ENCODE measurements around the gene PTPRN2.

The PTPRN2 gene

DNA sequence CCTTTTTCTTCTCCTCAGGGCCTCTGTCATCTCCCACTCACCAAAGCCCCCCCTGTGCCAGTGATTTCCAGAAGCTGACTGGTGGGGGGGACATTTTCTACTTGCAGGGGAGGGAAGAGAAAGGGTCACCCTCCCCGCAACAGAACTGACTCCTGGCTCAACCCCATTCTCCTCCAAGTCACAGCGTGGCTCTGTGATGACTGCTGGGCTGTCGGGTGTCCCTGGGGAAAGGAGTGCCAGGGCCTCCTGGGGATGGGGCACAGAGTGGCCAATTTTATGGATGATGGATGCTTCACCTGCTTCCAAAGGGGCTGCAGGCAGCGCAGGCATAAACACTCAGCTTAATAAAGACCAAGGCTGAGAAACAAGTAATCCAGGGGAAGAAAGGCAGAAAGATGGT, 523.0 kb downstream of the PTPRN2 start:
- H3K27ac ChIP-seq (ENCODE audit: low read depth in 2 of 2, low read length in 2 of 2): no peak overlapping the region
- H3K27me3 ChIP-seq (ENCODE audit: control insufficient read depth in 2 of 2, insufficient read depth in 2 of 2, low read length in 2 of 2): no peaks in the 10 kb centered on the region
- no peaks in the 10 kb centered on the region for H3K9me3 ChIP-seq (ENCODE audit: control insufficient read depth in 2 of 2, low read length in 2 of 2)

DNA sequence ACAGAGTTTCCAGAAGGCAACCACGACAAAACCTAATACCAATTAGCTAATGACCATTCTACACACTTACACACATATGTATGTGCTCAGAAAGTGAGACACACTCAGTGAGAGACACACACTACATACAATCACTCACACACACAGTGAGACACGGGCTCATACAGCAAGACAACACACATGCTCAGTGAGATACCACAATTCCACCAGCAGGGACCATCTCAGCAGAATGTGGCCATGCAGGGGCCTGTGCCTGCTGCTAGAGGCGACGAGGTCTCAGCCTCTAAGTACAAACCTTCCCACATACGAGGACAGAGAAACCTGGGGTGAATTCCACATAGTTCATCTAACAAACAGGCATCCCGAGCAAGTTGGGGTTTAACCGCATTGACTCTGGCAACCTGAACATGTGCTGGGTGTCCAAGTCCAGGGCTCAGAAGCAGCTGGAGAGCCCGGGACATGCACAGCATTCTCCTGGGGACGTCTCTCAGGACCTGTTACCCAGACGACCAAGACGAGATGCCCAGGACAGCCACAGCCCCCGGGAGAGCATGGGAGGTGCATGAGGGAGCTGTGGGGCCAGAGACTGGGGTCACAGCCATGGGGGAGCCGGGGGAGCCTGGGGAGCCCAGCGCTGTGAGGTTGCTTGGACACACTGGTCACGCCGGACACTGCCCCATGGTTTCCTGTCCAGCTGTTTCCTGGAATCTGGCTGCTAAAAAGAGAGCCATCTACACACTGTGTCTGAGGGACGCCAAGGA, 523.6 kb downstream of the PTPRN2 start:
- no peaks in the 10 kb centered on the region for H3K27me3 ChIP-seq (ENCODE audit: control insufficient read depth in 2 of 2, insufficient read depth in 2 of 2, low read length in 2 of 2)
- no peak overlapping the region for H3K9ac ChIP-seq (ENCODE audit: low read depth in 1 of 2, low read length in 2 of 2)
- H3K4me1 ChIP-seq (ENCODE audit: control insufficient read depth in 2 of 2, insufficient read depth in 2 of 2, low read length in 2 of 2): no peaks in the 10 kb centered on the region
- no peaks in the 10 kb centered on the region for H3K9me3 ChIP-seq (ENCODE audit: control insufficient read depth in 2 of 2, low read length in 2 of 2)
- H3K27ac ChIP-seq (ENCODE audit: low read depth in 2 of 2, low read length in 2 of 2): no peak overlapping the region
- H3K4me3 ChIP-seq (ENCODE audit: low read length in 2 of 2): no peak overlapping the region
- H3K36me3 ChIP-seq (ENCODE audit: control insufficient read depth in 2 of 2, insufficient read depth in 2 of 2, low read length in 2 of 2): no peaks in the 10 kb centered on the region

More for the DNA sequence above, 523.0 kb downstream of the PTPRN2 start:
- Histone ChIP-seq H3K9ac (ENCODE audit: low read depth in 1 of 2, low read length in 2 of 2) (no peak overlapping the region), H3K4me3 (ENCODE audit: low read length in 2 of 2) (no peak overlapping the region), H3K4me1 (ENCODE audit: control insufficient read depth in 2 of 2, insufficient read depth in 2 of 2, low read length in 2 of 2) (no peaks in the 10 kb centered on the region), H3K36me3 (ENCODE audit: control insufficient read depth in 2 of 2, insufficient read depth in 2 of 2, low read length in 2 of 2) (no peaks in the 10 kb centered on the region)

DNA sequence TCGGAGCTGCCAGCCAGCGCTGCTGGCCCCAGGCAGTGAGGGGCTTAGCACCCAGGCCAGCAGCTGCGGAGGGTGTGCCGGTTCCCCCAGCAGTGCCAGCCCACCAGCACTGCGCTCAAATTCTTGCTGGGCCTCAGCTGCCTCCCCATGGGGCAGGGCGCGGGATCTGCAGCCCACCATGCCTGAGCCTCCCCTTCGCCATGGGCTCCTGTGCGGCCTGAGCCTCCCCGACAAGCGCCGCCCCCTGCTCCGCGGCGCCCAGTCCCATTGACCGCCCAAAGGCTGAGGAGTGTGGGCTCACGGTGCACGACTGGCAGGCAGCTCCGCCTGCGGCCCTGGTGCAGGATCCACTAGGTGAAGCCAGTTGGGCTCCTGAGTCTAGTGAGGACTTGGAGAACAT, 525.0 kb downstream of the PTPRN2 start:
- H3K4me1 ChIP-seq (ENCODE audit: control insufficient read depth in 2 of 2, insufficient read depth in 2 of 2, low read length in 2 of 2): no peaks in the 10 kb centered on the region
- H3K27me3 ChIP-seq (ENCODE audit: control insufficient read depth in 2 of 2, insufficient read depth in 2 of 2, low read length in 2 of 2): no peaks in the 10 kb centered on the region
- H3K9ac ChIP-seq (ENCODE audit: low read depth in 1 of 2, low read length in 2 of 2): no peak overlapping the region
- no peak overlapping the region for H3K4me3 ChIP-seq (ENCODE audit: low read length in 2 of 2)
- H3K27ac ChIP-seq (ENCODE audit: low read depth in 2 of 2, low read length in 2 of 2): no peak overlapping the region
- no peaks in the 10 kb centered on the region for H3K9me3 ChIP-seq (ENCODE audit: control insufficient read depth in 2 of 2, low read length in 2 of 2)
- no peaks in the 10 kb centered on the region for H3K36me3 ChIP-seq (ENCODE audit: control insufficient read depth in 2 of 2, insufficient read depth in 2 of 2, low read length in 2 of 2)

DNA sequence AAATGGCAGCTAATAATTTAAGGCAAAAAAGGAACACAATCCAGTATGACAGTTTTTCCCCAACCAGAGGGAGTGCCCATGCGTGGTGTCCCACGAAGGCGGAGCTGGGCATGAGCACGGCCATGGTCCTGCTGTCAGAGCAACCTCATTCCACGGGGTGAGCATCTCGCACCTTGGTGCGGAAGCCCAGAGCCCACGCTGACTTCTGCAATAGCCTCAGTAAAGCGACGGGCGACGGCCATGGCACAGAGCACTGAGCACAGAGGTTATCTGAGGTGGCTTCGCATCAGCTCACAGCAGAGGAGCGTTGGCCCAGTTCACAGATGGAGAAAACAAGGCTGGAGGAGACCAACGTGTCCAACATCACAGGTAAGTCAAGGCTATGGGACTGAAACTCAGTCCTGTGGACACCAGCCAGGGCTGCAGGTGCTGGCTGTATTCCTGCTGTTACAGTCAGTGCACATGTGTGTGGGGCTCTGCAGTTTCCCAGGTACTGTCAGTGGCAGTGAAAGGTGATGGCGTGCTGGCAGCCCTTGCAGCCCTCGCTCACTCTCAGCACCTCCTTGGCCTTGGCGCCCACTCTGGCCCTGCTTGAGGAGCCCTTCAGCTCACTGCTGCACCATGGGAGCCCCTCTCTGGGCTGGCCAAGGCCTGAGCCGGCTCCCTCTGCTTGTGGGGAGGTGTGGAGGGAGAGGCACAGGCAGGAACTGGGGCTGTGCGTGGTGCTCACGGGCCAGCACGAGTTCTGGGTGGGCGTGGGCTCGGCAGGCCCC, 525.6 kb downstream of the PTPRN2 start:
- H3K27ac ChIP-seq (ENCODE audit: low read depth in 2 of 2, low read length in 2 of 2): no peak overlapping the region
- no peaks in the 10 kb centered on the region for H3K36me3 ChIP-seq (ENCODE audit: control insufficient read depth in 2 of 2, insufficient read depth in 2 of 2, low read length in 2 of 2)
- no peak overlapping the region for H3K4me3 ChIP-seq (ENCODE audit: low read length in 2 of 2)
- no peak overlapping the region for H3K9ac ChIP-seq (ENCODE audit: low read depth in 1 of 2, low read length in 2 of 2)
- H3K27me3 ChIP-seq (ENCODE audit: control insufficient read depth in 2 of 2, insufficient read depth in 2 of 2, low read length in 2 of 2): no peaks in the 10 kb centered on the region
- H3K4me1 ChIP-seq (ENCODE audit: control insufficient read depth in 2 of 2, insufficient read depth in 2 of 2, low read length in 2 of 2): no peaks in the 10 kb centered on the region
- no peaks in the 10 kb centered on the region for H3K9me3 ChIP-seq (ENCODE audit: control insufficient read depth in 2 of 2, low read length in 2 of 2)

DNA sequence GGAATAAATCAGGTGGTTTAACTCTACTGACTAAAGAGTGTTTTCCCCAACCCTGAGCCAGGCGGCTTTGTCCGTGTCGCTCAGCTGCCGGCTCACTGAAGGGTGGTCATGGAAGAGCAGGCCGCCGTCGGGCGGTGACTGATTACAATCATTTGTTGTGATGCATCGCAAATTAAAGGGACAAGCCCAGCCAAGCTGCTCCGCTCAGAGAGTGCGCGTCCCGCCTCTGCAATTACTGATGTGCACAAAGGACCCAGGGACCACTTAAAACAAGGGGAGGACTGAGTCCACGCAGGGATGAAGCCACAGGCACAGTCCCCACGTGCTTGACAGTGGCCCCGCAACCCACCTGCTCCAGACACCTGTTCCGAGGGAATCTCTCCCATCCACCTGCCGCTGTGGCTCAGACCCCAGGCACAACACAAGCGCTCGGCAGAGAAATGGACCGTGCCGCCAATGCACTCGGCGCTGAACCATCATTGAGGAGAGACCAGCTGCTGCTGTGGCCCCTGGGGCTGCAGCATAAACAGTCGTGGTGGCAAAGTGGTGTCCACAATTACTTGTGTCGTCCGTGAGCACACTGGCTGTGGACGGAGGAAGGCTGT, 526.5 kb downstream of the PTPRN2 start:
- Histone ChIP-seq H3K9me3 (ENCODE audit: control insufficient read depth in 2 of 2, low read length in 2 of 2) (no peaks in the 10 kb centered on the region), H3K4me1 (ENCODE audit: control insufficient read depth in 2 of 2, insufficient read depth in 2 of 2, low read length in 2 of 2) (no peaks in the 10 kb centered on the region), H3K27me3 (ENCODE audit: control insufficient read depth in 2 of 2, insufficient read depth in 2 of 2, low read length in 2 of 2) (no peaks in the 10 kb centered on the region), H3K9ac (ENCODE audit: low read depth in 1 of 2, low read length in 2 of 2) (no peak overlapping the region), H3K27ac (ENCODE audit: low read depth in 2 of 2, low read length in 2 of 2) (no peak overlapping the region), H3K36me3 (ENCODE audit: control insufficient read depth in 2 of 2, insufficient read depth in 2 of 2, low read length in 2 of 2) (no peaks in the 10 kb centered on the region), H3K4me3 (ENCODE audit: low read length in 2 of 2) (no peak overlapping the region)

DNA sequence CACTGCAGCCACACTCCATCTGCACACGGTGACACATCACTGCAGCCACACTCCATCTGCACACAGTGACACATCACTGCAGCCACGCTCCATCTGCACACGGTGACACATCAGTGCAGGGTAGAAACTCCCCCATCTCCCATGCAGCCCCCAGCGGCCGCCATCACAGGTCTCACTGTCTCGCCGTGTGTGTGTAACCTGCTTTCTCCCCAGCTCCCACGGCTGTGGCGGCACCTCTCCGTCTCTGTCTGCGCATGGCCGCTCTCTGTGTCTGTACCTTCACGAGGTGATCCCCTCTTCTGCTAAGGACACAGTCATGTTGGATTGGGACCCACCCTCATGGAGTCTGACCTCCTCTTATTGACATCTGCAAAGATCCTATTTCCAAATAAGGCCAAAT, 527.4 kb downstream of the PTPRN2 start:
- Histone ChIP-seq H3K36me3 (ENCODE audit: control insufficient read depth in 2 of 2, insufficient read depth in 2 of 2, low read length in 2 of 2) (no peaks in the 10 kb centered on the region), H3K27ac (ENCODE audit: low read depth in 2 of 2, low read length in 2 of 2) (no peak overlapping the region), H3K9ac (ENCODE audit: low read depth in 1 of 2, low read length in 2 of 2) (no peak overlapping the region), H3K4me3 (ENCODE audit: low read length in 2 of 2) (no peak overlapping the region), H3K27me3 (ENCODE audit: control insufficient read depth in 2 of 2, insufficient read depth in 2 of 2, low read length in 2 of 2) (no peaks in the 10 kb centered on the region), H3K4me1 (ENCODE audit: control insufficient read depth in 2 of 2, insufficient read depth in 2 of 2, low read length in 2 of 2) (no peaks in the 10 kb centered on the region), H3K9me3 (ENCODE audit: control insufficient read depth in 2 of 2, low read length in 2 of 2) (no peaks in the 10 kb centered on the region)

DNA sequence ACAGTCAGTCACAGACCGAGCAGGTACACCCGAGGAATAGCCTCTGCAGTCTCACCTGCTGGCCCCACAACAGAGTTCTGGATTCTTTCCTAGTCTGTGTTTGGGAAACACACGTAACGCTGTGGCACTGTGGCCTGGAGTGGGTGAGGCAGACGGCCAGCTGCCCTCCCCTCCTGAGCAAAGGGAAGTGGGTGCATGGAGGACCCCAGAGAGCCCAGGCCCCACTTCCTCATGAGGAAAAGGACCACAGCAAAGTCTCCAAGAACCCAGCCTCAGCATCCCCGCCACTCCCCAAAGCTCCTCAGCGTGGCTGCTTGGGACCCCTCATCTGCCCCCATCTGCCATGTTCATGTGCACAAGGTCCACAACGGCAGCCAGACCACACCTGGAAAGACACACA, 530.2 kb downstream of the PTPRN2 start:
- Histone ChIP-seq H3K9me3 (ENCODE audit: control insufficient read depth in 2 of 2, low read length in 2 of 2) (no peaks in the 10 kb centered on the region), H3K9ac (ENCODE audit: low read depth in 1 of 2, low read length in 2 of 2) (no peak overlapping the region), H3K27ac (ENCODE audit: low read depth in 2 of 2, low read length in 2 of 2) (no peak overlapping the region), H3K4me3 (ENCODE audit: low read length in 2 of 2) (no peak overlapping the region), H3K36me3 (ENCODE audit: control insufficient read depth in 2 of 2, insufficient read depth in 2 of 2, low read length in 2 of 2) (no peaks in the 10 kb centered on the region), H3K27me3 (ENCODE audit: control insufficient read depth in 2 of 2, insufficient read depth in 2 of 2, low read length in 2 of 2) (no peaks in the 10 kb centered on the region), H3K4me1 (ENCODE audit: control insufficient read depth in 2 of 2, insufficient read depth in 2 of 2, low read length in 2 of 2) (no peaks in the 10 kb centered on the region)

DNA sequence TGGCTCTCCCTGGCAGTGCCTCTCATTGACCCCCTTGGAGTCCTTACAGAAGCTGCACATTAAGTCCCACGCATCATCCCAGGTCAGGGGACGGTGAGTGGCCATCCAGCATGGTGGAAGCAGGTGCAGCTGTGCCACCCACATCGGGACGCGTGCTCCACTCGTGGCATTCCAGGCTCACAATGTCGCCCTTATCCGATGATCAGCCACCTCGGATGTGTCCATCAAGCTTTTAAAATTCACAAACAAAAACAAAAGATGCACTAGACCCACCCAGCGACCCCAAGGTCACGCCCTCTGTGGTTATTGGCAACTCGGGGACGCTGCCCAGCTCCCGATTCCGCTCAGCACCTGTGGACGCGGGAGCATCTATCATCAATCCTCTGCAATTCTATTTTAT, 530.9 kb downstream of the PTPRN2 start:
- Histone ChIP-seq H3K27ac (ENCODE audit: low read depth in 2 of 2, low read length in 2 of 2) (no peak overlapping the region), H3K36me3 (ENCODE audit: control insufficient read depth in 2 of 2, insufficient read depth in 2 of 2, low read length in 2 of 2) (no peaks in the 10 kb centered on the region), H3K9me3 (ENCODE audit: control insufficient read depth in 2 of 2, low read length in 2 of 2) (no peaks in the 10 kb centered on the region), H3K9ac (ENCODE audit: low read depth in 1 of 2, low read length in 2 of 2) (no peak overlapping the region), H3K4me1 (ENCODE audit: control insufficient read depth in 2 of 2, insufficient read depth in 2 of 2, low read length in 2 of 2) (no peaks in the 10 kb centered on the region), H3K27me3 (ENCODE audit: control insufficient read depth in 2 of 2, insufficient read depth in 2 of 2, low read length in 2 of 2) (no peaks in the 10 kb centered on the region), H3K4me3 (ENCODE audit: low read length in 2 of 2) (no peak overlapping the region)

DNA sequence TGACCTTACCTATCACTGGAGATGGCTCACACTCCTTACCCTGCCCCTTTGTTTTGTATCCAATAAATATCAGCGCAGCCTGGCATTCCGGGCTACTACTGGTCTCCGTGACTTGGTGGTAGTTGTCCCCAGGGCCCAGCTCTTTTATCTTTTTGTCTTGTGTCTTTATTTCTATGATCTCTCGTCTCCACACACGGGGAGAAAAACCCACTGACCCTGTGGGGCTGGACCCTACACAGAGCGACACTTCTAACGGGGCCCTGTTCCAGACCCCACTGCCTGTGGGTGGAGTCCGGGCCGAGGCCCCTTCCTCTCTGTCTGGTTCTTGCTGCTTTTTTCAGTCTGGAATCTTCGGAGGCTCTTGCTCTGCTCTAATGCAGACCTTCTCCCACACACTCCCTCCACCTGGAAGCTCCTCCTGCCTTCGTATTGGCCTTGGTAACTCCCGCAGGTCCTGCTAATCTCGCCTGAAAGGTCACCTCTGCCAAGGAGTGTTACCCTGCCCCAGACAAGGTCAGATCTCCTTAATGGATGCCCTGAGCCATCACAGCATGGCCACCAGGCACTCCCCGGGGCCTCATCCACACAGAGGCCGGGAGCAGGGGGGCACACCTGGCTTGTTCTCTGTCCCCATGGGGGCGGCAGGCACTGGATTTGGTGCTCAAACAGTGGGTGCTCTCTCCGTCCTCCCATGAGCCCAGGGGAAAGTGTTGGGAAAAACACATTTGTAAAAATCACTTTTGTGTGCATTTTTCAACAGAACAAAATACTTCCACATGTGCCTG, 531.7 kb downstream of the PTPRN2 start:
- no peaks in the 10 kb centered on the region for H3K36me3 ChIP-seq (ENCODE audit: control insufficient read depth in 2 of 2, insufficient read depth in 2 of 2, low read length in 2 of 2)
- H3K9ac ChIP-seq (ENCODE audit: low read depth in 1 of 2, low read length in 2 of 2): no peak overlapping the region
- H3K4me1 ChIP-seq (ENCODE audit: control insufficient read depth in 2 of 2, insufficient read depth in 2 of 2, low read length in 2 of 2): no peaks in the 10 kb centered on the region
- no peaks in the 10 kb centered on the region for H3K27me3 ChIP-seq (ENCODE audit: control insufficient read depth in 2 of 2, insufficient read depth in 2 of 2, low read length in 2 of 2)
- H3K4me3 ChIP-seq (ENCODE audit: low read length in 2 of 2): no peak overlapping the region
- H3K9me3 ChIP-seq (ENCODE audit: control insufficient read depth in 2 of 2, low read length in 2 of 2): no peaks in the 10 kb centered on the region
- H3K27ac ChIP-seq (ENCODE audit: low read depth in 2 of 2, low read length in 2 of 2): no peak overlapping the region

DNA sequence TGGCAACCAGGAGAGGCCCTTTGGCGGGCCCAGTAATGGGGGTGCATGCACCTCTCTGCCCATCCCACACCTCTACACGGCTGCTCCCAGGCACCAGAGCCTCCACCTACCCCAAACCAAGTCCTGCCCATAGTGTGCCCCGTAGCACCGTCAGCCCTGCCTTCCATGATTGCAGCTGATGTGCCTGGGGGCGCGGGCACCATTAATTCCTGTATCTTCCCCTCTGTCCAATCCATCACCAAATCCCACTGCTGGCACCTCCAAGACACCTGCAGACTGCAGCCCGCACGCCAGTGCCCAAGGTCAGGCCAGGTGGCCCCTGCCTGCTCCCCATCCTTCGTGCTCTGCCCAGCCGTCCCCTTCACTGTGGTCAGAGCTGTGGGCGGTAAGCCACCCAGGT, 533.0 kb downstream of the PTPRN2 start:
- no peaks in the 10 kb centered on the region for H3K4me1 ChIP-seq (ENCODE audit: control insufficient read depth in 2 of 2, insufficient read depth in 2 of 2, low read length in 2 of 2)
- no peaks in the 10 kb centered on the region for H3K9me3 ChIP-seq (ENCODE audit: control insufficient read depth in 2 of 2, low read length in 2 of 2)
- H3K27me3 ChIP-seq (ENCODE audit: control insufficient read depth in 2 of 2, insufficient read depth in 2 of 2, low read length in 2 of 2): no peaks in the 10 kb centered on the region
- no peak overlapping the region for H3K27ac ChIP-seq (ENCODE audit: low read depth in 2 of 2, low read length in 2 of 2)
- H3K4me3 ChIP-seq (ENCODE audit: low read length in 2 of 2): no peak overlapping the region
- H3K9ac ChIP-seq (ENCODE audit: low read depth in 1 of 2, low read length in 2 of 2): no peak overlapping the region
- H3K36me3 ChIP-seq (ENCODE audit: control insufficient read depth in 2 of 2, insufficient read depth in 2 of 2, low read length in 2 of 2): no peaks in the 10 kb centered on the region
